Sigmoid colon (tissue), 3 donors: Measurements from ENCODE around the gene ETV5.

ENCODE experiments used
- POLR2A ChIP-seq, 2 donors: fragments of 450-650 bp; IDR thresholded peaks; one replicate each; pipeline ENCODE4 v1.6.1; 2016; ENCODE audit warnings: antibody characterized with exemption in 2 of 2, mild to moderate bottlenecking in 2 of 2, moderate library complexity in 2 of 2
- TF ChIP-seq, protein P1 (sequence below), 4 experiments: fragments of 450-650 bp in 3 of 4; fragments of 200-600 bp in 1 of 4; IDR thresholded peaks; one replicate each; pipeline ENCODE4 v1.5.1; 2016 to 2019; ENCODE audit warnings: antibody characterized with exemption in 4 of 4, mild to moderate bottlenecking in 3 of 4, moderate library complexity in 2 of 4

DNA sequence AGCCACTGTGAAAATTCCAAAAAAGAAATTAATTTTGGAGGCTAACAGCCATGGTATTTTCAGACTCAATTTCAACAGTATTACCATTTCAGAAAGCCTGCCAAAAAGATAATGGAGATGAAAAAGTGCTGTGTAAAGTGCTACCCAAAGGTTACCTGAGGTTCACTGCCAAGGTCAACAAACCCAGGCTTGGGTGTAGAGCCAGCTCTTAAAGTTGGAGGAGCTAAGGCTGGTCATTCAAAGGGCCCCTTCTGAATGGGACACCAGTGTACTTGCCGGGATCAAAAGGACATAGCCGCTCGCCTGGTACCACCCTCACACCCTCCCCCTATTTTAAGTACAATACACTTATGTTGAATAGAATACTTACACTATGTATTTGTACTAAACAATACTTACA lies 64.5 kb downstream of the ETV5 start:
- TF ChIP-seq, protein P1, sequence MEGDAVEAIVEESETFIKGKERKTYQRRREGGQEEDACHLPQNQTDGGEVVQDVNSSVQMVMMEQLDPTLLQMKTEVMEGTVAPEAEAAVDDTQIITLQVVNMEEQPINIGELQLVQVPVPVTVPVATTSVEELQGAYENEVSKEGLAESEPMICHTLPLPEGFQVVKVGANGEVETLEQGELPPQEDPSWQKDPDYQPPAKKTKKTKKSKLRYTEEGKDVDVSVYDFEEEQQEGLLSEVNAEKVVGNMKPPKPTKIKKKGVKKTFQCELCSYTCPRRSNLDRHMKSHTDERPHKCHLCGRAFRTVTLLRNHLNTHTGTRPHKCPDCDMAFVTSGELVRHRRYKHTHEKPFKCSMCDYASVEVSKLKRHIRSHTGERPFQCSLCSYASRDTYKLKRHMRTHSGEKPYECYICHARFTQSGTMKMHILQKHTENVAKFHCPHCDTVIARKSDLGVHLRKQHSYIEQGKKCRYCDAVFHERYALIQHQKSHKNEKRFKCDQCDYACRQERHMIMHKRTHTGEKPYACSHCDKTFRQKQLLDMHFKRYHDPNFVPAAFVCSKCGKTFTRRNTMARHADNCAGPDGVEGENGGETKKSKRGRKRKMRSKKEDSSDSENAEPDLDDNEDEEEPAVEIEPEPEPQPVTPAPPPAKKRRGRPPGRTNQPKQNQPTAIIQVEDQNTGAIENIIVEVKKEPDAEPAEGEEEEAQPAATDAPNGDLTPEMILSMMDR (IDR thresholded peaks at IDR 0.05): no peak
- TF ChIP-seq POLR2A (IDR thresholded peaks at IDR 0.05): no peak
